NCI-H446 treated with DMSO at 0.1 percent for 48 hours (cell line): Measurements from ENCODE around the gene NEU2.
"Not testable (repeated sequence)": the region's sequence is repeated elsewhere in the genome, so short reads cannot be mapped to it uniquely, and the experiment has no call there.

Experiments used
- DNase-seq: peaks from one replicate; lab custom pipeline; 2025; lab: John Stamatoyannopoulos, UW

NEU2 gene

GRCh38 chr2:233010569-233011267 lies 21.8 kb upstream of the NEU2 start:
- no peak for DNase-seq

DNA sequence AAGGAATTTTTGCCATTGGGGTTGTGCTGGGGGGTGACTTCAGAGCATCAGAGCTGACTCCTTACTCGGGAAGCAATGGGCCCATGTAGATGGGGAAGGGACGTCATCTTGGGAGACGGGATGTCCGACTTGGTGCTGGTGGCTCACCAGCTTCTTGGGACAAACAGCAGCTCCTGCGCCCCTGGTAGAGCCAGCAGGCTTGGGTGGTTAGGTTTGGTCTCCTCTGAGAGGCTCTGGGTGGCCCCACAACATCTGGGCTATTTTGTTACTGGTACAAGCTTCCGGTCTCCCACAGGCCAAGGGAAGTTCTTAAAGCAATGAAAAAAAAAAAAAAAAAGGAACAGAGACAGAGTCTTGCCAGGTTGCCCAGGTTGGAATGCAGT lies 21.2 kb upstream of the NEU2 start:
- DNase-seq: no peak

DNA sequence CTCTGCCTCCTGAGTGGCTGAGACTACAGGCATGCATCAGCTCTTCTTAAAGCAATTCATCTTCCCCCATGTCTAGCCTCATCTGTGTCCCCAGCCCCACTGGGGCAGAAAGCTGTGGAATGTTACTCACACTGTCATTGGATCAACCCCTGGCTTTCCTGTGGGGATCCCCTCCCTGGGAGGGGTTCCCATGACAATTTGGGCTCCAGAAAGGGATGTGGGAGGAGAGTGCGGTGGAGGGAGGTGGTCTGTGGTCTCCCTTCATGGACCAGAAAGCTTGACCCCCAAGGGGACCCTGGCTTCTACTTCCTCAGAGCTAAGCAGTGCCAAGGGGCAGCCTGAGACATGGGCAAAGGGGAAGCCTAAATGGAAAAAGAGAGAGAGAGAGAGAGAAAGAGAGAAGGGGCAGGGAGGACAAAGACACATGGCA lies 20.8 kb upstream of the NEU2 start:
- DNase-seq: no peak

DNA sequence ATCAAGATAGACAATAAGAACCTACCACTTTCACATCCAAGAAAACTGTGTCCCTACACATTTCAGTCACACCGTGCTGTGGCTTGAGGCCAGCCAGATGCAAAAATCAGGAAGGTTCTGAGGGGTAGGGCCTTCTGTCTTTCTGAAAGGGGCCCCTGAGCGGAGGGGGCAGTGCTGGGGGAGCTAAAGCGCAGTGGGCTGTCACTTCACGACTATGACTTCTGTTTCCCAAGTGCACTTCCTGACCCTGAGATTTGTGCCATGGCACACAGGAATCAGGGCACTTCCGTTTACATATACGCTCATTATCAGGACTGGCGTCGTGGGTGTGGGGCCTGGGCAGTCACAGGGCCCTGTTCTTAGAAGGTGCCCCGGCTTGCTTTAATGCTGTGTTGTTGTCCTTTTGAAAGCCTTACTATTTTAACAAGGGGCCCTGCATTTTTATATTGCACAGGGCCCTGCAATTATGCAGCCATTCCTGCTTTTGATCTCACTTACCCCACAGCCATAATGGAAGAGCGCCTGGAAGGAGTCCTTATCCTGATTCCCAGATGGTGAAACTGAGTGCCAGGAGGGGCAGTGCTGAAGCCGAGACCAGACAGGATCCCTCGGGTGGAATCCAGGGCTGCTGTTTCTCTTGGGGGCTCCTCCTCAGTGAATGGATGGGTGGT lies 20.0 kb upstream of the NEU2 start:
- no peak for DNase-seq

GRCh38 chr2:233013027-233013461 lies 19.4 kb upstream of the NEU2 start, which contains the start of gene NGEF:
Gene NGEF (minus strand): TSS chr2:233013256. CDS start chr2:232974890, 38,366 bp downstream.
- DNase-seq: no peak

GRCh38 chr2:233013650-233014049 lies 18.8 kb upstream of the NEU2 start:
- DNase-seq: no peak

DNA sequence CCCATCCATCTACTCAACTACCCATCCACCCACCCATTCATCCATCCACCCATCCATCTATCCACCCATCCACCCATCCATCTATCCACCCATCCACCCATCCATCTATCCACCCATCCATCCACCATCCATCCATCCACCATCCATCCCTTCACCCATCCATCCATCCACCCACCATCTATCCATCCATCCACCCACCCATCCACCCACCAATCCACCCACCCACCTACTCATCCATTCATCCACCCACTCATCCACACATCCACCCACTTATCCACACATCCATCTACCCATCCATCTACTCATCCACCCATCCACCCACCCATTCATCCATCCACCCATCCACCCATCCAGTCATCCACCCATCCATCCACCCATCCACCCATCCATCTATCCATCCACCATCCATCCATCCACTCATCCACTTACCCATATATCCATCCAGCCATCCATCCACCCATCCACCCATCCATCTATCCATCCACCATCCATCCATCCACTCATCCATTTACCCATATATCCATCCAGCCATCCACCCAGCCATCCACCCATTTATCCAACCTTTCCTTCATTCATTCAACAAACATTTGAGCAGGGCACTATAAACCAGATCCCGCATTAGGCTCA lies 17.3 kb upstream of the NEU2 start:
- no peak for DNase-seq

DNA sequence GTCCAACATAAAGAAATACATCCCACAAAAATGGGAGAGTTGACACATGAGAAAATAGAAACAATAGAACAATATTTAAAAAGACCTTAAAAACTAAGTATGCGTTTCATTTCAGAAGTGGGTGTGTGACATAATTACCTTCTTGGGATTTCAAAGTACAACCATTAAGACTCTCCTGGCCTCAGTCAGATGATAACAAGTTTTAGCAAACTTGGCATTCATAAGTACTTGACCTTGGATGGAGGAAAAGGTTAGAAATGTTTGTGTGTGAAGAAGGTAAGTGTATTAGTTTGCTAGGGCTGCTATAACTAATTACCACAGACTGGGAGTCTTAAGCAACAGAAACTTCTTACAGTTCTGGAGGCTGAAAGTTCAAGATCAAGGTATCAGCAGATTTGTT lies 14.5 kb upstream of the NEU2 start:
- DNase-seq: no peak

- not testable (repeated sequence) for DNase-seq
Measured at GRCh38 chr2:233019610-233020009, 12.9 kb upstream of the NEU2 start.

DNA sequence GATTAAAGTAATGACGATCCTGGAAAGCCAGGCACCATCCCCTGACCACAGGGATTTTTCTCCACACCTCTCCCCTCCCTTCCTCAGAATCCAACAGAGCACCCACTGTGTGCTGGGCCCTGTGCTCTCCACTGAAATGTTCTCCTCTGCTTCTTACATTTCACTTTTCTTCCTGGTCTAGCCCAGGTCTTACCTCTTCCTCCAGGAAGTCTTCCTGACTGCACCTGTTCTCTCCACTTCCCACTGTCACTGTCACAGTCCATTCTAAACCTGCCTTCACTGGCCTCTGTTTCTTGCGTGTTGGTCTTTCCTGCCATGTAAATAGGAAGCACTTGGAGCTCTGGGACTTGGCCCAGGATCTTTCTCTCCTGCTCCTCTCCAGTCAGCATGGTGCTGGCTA lies 12.0 kb upstream of the NEU2 start:
- no peak for DNase-seq

- no peak for DNase-seq
Measured at GRCh38 chr2:233021771-233022170, 10.7 kb upstream of the NEU2 start.

DNA sequence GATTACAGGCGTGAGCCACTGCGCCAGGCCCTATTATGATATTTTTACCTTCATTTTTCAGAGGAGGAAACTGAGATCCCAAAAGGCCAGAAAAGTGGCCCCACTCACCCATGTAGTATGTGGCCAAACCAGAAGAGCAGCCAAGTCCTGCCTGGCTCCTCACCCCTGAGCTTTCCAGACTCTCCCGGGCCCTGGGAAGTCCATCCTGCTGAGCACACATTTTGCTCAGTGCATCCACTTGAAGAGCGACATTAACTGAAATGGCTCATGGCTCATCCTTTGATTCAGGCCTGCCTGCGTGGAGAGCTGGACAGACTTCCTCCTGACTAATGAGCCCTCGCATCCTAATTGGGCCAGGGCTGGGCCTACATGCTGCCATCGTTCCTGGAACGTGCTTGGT lies 9.9 kb upstream of the NEU2 start:
- no peak for DNase-seq

DNA sequence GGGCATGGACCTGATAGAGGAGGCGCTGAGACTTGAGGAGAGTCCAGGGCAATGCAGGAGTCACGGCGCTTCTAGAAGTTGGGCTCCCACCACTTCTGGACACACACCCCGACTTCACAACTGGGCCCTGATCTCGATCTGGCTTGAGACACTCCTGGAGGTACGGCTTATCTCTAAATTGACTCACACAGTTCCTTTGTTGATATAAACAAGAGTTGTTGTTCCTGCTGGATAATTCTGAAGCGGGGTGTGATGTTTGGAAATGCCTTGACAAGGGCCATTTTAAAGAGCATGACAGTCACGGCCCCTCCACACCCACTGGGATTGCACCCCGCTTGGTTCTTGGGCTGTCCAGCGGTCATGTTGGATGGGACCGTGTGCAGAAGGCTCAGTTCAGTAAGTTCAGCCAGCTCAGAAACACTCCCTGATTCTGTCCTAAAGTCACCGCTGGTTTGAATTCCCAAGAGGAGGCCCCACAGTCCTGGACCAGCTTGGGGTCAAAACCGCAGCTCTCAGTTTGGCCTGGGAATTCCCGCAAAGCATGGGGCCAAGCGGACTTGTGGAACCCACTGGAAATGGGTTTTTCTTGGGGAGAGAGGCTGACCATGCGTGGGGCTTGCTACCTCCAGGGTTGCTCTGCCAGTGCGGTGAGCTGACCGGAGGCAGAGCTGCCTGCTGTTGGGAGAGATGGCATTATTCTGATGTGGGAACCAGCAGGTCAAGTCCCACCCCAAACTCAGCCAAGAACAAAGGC lies 9.3 kb upstream of the NEU2 start:
- no peak for DNase-seq

DNA sequence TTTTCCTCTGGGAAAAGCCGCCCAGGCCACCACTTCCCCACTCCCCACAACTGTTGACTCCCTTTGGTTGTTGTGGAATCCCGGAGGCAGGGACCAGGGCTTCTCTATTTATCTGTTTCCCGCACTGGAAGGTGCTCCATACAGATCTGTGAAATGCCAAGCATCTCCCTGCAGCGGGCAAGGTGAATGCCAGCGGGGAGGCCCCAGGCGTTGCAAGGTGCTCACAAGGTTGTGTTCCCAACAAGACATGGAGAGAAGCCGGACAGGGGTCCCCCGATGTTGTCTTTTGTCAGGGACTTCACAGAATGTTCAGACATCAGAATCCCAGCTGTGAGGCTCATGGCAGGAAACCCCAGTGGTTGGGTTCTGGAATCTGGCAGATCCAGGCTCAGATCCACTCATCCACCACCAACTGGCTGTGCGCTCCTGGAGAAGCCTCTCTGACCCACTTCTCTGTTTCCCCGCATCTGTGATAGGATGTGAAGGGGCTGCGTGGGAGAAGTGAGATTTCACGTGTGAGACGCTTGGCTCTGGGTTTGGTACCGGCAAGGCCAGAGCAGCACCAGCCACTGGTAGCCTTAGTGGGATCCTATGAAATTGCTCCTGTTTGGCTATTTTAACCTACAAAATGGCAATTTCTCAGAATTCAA lies 8.6 kb upstream of the NEU2 start:
- DNase-seq: no peak

- DNase-seq: no peak
Measured at GRCh38 chr2:233025706-233026105, 6.8 kb upstream of the NEU2 start.

DNA sequence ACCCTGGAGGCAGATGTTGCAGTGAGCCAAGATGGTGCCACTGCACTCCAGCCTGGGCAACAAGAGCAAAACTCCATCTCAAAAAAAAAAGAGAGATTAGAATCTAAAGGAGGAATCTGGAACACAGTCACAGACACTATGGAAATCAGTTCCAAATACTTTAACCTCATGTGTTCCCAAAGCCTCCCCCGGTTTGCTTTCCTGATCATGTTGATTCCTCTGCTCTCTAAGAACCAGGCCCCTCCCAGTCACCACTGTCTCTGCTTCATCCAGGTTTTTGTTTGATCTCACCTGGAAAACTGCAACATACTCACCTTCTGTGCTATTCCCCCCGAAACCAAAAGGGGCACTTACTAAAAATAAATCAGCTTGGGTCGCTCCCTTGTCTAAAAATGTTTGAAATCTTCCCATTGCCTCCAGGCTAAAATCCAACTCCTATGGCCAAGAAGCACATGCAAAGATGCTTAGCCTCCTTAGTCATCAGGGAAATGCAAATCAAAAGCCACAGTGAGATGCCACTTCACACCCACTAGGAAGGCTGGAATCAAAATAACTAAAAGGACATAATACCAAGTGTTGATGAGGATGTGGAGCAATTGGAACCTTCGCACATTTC lies 6.2 kb upstream of the NEU2 start:
- DNase-seq: no peak

DNA sequence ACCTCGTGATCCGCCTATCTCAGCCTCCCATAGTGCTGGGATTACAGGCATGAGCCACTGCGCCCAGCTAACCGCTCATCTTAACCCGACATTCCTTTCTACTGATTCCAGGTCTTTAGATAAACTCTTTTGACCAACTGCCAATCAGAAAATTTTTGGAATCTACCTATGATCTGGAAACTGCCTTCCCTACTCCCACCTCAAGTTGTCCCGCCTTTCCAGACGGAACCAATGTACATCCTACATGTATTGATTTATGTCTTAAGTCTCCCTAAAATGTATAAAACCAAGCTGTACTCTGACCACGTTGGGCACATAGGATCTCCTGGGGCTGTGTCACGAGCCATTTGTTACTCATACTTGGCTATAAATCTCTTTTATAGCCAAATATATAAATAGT lies 3.2 kb upstream of the NEU2 start:
- DNase-seq: no peak

- DNase-seq: no peak
Measured at GRCh38 chr2:233031556-233032500, 644 bp upstream of the NEU2 start.

- no peak for DNase-seq
Measured at GRCh38 chr2:233033672-233034071, 1.2 kb downstream of the NEU2 start.

- no peak for DNase-seq
Measured at GRCh38 chr2:233034091-233034882, 1.8 kb downstream of the NEU2 start.
